Activated CD4-positive, alpha-beta T cell treated with anti-CD3 and anti-CD28 coated beads, Interleukin-2, amount 50 U/mL, for 16 hours (primary cell): ENCODE measurements around the gene ORC2.
A peak's percentile ranks its signal among the peaks of the same experiment; 100 is the strongest.
"Not testable (repeated sequence)": the region's sequence is repeated elsewhere in the genome, so short reads cannot be mapped to it uniquely, and the experiment has no call there.

Experiments
- DNase-seq: peaks from one replicate; pipeline ENCODE4 v3.0.0-alpha.2; 2020

Gene ORC2

DNA sequence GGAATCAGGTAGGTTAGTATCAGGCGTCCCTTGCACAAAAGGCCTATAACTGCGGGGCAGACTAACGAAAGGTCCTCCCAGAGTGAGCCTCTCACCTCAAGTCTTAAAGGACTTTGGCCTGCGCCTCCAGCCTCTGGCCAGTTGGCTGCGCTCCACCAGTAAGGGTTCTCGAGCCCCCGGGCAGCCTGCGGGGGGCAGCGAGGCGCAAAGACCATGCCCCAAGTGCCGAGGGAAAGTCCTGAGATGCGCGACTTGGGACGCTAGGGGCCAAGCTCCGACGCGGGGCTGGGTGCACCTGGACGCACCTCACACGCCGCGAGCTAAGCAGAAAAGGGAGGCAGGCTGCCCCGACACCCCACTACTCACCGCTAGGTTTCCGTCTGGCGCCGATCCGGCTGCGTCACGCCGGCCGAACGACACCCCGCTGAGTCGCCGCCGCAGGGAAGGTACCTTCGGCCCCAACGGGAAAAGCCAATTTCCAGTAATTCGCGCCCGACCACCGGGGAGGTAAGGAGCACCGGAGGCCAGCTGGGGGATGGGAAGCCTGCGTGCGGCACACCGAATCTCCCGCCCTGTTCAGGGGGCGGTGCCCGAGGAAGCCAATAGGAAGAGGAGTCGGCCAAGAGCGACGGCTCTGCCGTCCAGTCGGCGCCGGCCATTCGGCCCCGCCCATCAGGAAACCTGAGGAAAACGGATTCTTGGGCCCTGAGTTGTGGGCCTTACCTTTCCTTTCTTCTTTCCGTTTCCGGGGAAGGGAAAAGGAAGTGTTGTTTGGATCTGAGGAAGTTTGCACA lies at the start of gene ORC2:
ORC2 (minus strand) TSS at position 537 of the 794 bp plus-strand sequence. CDS start 5,537 bp downstream, outside the sequence.
- peak; percentile 96 for DNase-seq

DNA sequence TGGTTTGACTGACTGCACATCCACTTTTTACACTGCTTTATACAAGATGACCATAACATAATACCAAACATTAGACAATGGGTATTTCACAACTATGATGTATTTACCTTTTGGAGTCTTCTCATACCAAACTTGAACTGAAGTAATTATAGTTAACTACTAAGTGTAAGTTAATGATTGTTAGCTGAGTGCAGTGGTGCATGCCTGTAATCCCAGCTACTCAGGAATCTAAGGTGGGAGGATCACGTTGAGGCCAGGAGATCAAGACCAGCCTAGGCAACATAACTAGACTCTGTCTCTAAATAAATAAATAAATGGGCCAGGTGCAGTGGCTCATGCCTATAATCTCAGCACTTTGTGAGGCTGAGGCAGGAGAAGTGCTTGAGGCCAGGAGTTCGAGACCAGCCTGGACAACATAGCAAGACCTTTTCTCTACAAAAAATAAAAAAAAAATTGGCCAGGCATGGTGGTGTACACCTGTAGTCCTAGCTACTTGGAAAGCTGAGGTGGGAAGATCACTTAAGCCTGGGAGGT lies 44.9 kb upstream of the ORC2 start:
- no peak for DNase-seq

DNA sequence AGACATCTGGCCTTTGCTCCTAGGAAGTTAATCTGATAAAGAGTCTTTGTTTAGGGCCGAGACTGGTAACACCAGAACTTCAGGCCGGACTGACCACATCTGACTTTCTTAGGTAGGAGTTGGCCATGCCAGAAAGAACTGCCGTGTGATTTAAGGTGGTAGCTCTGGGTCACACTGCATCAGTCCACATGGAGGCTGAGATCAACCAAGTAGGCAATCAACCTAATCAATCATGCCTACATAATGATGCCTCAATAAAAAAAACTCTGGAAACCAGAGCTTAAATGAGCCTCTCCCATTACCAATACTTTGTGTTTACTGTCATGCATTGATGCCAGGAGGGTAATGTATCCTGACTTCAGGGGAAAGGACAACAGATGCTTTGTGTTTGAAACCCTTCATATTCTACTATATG lies 44.1 kb upstream of the ORC2 start:
- DNase-seq: no peak

DNA sequence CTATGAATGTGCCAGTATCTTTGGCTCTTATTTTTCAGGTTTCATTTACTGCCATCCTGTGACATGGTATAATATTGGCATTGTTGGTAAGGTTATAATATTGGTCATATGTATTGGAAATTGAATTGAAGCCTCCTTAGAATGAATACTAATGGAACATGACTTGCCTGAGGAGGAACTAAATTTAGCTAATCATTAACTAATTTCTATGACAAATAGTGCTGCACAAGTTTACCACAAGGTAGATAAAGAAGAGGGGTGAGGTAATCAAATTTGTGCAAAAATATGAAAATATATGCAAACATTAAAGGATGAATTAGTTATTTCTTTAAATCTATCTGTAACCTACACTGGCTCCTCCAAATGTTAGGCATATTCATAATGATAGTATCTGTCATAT lies 43.2 kb upstream of the ORC2 start:
- DNase-seq: no peak

DNA sequence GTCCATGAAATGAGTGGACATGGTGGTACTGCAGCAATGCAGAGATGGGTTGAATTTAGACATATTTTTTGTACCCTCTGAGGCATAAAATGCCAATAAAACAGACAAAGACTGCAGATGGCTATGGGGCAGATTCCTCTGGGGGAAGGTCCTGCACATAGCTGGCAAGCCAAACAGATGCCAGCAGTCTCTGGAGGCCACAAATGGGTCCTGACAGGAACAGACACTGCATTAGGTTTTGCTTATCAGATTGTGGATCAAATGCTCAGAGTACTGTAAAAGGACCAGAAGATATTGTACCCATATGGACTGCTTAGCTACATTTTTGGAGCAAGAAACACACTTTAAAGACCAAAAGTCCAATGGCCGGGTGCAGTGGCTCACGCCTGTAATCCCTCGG lies 40.9 kb upstream of the ORC2 start:
- DNase-seq: no peak

DNA sequence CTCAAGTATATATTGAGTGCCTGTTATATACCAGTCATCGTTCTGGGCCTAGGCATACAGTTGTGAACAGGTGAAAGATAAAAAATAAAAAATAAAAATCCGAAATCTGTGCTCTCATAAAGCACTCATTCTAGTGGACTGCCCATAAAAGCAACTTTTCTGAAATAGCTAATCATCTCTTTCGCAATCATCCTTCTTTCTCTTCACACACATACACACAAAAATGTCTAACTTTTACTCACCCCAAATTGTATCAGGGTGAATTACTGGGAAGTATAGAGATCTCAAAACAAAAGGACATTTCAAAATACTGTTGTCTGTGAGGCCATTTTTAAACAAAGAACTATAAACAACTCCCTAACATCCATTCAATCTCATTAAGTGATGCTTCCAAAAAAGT lies 29.6 kb upstream of the ORC2 start:
- no peak for DNase-seq

DNA sequence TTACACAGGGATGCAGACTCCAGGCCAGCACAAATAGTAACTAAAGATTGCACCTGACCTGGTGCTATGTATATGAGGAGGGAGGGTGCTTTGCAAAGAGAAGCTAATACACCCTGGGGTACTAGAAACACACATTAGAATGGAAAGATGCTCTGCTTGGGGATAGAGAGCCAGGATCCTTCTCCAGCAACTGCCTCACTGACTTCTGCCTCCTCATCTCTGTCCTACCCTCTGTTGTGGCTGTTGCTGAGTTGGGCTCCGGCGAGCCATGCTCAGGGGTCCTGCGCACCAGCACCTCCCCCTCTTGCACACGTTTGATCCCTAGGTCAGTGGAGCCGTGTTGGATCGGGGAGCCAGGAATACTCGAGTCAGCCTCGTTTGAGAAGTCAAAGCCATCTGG lies 23.7 kb upstream of the ORC2 start:
- no peak for DNase-seq

DNA sequence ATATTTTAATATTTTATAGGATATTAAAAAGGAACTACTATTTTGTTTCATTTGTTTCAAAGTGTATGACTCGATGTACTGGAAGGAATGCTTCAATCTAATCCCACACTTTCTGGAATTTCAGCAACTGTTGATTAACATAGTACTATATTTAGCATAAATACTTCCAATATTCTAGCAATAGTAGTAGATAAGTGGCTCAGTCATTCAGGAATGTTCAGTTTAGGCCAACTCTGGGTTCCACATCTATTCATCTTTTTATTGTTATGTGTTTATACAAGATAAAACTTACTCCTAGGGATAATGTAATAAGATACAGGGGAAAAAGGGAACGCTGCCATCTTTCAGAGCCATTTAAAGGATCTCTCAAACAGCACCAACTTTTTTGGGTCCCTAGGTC lies 22.3 kb upstream of the ORC2 start:
- DNase-seq: no peak

DNA sequence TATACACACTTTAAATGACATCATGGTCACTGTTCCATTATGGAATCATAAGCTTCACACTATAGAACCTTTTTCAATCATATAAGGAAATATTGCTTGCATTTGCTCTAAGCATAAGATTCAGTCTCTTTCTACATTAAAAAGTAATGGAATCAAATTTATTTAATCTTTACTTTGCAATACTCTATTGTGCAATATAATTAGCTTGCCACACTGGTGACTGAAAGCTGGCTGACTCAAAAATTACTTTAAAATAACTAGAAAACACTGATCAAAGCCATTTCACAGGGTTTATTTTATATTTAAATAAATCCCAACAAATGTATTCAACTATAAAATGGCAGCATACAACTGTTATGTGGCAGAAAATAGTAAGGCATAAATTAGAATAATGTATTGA lies 13.2 kb upstream of the ORC2 start:
- DNase-seq: no peak

DNA sequence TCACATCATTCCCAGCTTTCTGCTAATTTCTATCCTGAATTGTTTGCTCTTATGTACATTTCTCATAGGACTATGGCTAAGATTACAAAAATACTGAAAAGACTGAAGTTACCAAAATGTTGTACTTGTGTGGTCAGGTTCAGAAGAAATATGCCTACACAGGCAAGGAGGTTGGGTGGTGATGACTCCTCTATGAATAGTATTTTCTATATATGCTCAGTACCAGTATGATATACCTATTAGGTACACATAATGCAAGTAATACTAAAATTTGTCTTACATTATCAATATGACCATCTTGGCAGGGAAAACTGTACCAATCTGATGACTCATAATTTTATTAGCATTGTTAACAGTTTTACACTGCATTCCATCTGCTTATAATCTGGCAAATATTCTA lies 12.2 kb upstream of the ORC2 start:
- DNase-seq: no peak

DNA sequence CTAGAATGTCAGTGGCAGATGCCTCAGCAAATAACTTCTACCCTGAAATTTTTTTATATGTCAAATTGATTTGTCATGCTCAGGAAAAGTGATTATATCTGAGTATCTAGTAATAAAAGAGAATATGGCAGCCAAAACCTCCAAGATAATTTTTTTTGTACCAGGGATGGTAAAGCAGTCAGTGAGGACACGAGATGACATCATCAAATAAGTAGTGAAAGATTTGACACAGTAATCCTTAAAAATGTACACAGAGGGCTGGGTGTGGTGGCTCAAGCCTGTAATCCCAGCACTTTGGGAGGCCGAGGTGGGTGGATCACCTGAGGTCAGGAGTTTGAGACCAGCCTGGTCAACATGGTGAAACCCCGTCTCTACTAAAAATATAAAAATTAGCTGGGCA lies 6.6 kb upstream of the ORC2 start:
- not testable (repeated sequence) for DNase-seq

DNA sequence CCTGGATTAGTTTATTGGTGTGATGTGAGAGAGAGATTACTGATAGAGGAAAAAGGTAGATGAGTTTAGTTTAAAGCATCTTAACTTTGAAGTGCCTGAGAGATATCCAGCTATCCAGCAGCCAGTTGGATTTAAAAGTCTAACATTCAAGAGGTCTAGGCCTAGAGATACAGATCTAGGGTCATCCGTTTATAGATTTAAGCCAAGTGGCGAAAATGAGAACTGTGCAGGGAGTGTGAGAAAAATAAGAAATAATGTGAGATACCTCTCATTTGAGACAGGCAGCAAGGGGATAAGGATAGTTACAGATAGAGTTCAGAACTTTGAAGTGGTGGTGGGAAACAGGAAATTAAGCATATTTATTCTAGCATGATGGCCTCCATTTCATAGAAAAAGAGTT lies 5.3 kb upstream of the ORC2 start:
- no peak for DNase-seq

DNA sequence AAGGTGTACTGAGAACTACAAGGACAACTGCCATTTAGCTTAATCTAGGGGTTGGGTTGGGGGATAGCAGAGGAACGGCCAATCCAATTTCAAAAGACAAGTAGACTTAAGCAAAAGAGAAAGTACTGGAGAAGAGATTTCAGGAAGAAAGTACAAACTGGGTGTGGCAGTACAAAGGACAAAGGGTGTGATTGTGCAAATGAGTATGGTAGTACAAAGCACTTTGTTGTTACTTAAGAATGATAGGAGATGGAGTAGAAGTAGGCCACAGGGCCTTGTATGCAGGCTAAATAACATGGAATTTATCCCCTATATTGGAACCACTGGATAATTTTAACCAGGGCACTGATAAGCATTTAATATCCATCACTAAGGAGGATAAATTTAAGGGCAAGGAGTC lies 4.7 kb upstream of the ORC2 start:
- no peak for DNase-seq

DNA sequence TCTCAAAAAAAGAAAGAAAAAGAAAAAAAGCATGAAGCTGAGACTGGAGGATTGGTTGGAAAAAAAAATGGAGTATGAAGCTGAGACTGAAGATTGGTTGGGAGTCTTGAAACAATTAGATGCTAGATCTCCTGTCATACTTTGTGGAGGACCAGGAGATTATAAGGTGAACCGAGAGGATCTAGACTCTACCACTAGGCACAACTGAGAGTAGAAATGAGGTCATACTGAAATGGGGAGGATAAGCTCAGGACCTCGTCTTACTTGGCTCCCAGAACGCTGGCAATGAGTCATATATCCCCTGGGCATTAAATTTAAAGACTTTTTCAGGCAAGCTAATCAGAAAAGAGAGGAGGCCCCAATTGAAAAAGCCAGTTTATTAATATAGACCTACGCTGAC lies 3.3 kb upstream of the ORC2 start:
- DNase-seq: peak; percentile 43

DNA sequence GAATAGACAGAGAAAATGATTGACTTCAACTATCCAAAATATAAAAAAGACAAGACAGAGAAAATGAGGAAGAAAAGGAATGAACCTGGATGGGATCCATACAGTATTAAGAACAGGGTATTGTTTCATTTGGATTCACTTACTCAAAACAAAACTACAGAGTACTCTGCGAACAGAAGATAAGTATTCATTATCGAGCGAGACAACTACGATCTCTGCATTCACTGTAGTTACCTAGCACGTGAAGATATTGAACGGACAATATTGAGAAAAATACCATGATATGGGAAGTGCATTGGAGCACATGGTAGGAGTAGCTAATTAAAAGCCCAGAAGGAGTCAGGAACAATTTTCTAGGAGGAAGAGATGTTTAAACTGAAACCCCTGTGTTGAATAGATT lies 1.0 kb upstream of the ORC2 start:
- DNase-seq: no peak

DNA sequence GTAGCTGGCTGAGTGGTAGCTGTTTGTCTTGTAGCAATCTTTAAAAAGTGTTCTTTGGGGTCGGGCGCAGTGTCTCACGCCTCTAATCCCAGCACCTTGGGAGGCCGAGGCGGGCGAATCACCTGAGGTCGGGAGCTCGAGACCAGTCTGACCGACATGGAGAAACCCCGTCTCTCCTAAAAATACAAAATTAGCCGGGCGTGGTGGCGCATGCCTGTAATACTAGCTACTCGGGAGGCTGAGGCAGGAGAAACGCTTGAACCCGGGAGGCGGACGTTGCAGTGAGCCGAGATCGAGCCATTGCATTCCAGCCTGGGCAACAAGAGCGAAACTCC lies 425 bp upstream of the ORC2 start:
- DNase-seq: not testable (repeated sequence)

DNA sequence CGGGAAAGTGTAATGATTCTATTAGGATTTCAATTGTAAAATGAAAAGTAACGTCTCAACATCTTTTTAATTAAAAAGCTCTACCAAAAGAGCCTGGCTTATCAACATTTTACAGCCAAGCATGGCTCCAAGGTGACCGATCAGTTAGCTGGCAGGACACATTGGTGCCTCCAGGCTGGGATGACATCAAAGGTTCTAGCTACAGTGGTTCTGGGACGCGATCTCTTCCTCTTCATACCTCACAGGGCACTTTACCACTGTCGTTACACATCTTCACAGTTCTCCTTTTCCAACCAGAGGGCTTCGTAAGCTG lies 693 bp downstream of the ORC2 start:
- DNase-seq: no peak

DNA sequence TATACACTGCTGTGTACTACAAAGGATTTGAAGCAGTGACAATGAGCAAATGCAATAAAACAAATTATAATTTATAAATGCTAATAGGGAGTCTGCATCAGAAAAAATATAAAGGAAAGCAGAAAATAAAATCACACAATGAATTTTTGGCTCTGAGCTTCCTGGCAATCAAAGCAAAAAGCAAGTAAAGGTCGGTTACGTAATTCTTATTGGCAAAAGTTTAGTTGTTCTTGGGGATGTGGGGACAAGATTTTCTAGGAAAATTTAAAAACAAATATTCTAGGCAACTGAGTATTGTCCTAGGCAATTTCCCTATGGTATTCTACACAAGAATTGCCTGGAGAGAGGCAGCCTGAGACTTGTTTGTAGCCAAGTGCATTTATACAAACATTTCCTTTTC lies 1.8 kb downstream of the ORC2 start:
- no peak for DNase-seq

DNA sequence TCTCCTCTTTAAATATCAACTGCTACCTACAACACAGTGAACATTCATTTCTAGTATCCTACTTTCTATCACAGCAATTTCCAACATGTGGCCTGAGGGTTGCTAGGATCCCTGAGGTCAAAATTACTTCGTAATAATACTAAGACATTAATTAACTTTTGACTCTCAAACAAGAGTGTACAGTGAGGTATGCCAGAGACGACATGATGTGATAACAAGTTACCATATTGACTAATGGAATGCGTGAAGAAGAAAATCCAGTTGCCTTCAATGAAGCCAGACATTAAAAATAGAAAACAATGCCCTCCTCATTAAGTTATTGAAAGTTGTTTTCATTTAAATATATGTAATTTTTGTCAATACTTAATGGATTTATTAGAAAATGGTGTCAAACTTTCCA lies 13.1 kb downstream of the ORC2 start:
- no peak for DNase-seq

DNA sequence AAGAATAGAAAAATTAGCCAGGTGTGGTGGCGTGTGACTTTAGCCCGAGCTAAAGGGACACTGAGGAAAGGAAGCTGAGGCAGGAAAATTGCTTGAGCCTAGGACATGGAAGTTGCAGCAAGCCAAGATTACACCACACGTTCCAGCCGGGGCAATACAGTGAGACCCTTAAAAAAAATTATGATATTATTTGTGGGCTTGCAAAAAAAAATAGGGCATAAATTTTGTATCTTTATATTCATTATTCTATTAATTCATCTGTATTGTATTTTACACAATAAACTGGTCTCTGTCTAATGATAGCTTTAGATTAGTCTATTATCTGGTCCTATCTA lies 18.1 kb downstream of the ORC2 start:
- no peak for DNase-seq

DNA sequence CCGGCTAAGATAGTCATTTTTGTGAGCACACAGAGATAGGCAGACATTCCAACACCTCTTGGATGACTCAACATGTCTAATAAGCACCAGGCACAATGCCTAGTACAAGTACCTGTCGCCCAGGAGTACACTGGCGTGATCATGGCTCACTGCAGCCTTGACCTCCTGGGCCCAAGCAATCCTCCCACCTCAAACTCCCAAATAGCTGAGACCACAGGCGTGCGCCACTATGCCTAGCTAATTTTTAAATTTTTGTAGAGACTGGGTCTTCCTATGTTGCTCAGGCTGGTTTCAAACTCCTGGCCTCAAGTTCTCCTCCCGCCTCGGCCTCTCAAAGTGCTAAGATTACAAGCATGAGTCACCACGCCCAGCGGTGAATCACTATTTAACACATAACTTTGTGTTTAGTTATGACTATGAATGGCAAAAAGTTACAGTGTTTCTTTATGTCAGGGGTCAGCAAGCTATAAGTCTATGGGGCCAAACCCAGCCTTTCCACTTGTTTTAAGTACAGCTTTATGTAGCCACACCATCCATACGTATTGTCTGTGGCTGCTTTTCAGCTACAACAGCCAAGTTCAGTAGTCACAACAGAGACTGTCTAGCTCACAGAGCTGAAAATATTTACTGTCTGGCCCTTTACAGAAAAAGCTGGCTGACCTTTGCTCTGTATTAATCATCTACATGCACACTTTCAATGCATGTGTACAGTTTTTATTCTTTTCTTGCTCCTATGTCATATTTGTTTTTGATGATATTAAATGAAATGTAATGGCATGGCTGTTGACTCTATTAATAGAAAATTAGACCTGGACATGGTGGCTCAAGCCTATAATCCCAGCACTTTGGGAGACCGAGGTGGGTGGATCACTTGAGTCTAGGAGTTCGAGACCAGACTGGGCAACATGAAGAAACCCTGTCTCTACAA lies 18.7 kb downstream of the ORC2 start:
- peak; percentile 86 for DNase-seq

DNA sequence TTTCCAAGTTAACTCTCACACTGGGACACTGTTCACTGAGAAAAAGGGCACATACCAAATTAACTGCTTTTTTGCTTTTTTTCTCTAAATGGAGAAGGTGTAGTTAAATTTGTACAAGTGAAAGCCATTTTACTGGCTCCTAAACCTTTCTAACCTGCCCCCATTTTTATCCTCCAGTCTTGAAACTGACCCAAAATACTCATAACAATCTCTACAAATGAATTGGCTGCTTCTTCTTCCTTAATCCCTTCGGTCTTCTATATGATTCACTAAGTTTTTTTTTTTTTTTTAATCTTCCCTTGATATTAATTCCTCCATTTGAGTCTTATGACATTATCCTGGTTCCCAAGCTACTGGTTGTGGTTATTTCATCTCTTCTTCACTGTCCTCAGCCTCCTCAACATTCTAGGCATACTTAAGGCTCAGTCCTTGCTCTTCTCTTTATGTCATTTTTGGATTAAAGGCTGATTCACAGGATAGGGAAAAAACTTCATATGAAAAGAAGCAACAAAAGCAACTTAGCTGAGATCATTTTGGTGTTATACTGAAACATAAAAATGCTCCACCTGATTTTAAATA lies 19.8 kb downstream of the ORC2 start:
- DNase-seq: peak; percentile 69

DNA sequence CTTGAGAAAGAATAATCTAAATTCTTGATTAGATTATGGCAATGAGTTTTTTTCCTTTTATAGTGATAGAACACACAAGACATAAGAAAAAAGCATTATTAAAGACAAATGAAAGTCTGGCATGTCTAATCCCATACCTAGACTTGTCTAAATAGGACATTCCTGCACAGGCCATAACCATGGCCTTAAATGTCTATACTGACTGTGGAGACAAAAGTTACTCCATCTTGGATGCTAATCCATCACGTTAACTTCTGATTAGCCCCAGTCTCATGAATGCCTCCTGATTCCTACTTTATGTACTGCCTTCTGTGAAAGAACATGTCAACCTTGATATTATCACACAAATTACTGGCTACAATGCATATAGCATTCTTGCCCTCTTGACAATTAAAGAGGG lies 23.6 kb downstream of the ORC2 start:
- no peak for DNase-seq
